Osteocyte (in vitro differentiated cells): Measurements from ENCODE around the gene MRPS18A. TPM values are rescaled to one million over a fixed set of nuclear protein-coding genes. Genes with fewer than 3 reads are reported as not detected.
"Not testable (repeated sequence)": the region's sequence is repeated elsewhere in the genome, so short reads cannot be mapped to it uniquely, and the experiment has no call there.

Experiments
- DNase-seq: peaks from one replicate; pipeline ENCODE4 v3.0.0; 2021; ENCODE audit warnings: mixed read lengths; ENCODE audit not compliant: unreplicated experiment; ENCODE audit errors: extremely low spot score
- H3K27ac Mint-ChIP-seq: one replicate; pipeline ENCODE4 v1.8.0; 2021; ENCODE audit warnings: mild to moderate bottlenecking, mixed read lengths; ENCODE audit not compliant: unreplicated experiment
- H3K27me3 Mint-ChIP-seq: one replicate; pipeline ENCODE4 v1.8.0; 2021; ENCODE audit warnings: mixed read lengths; ENCODE audit not compliant: unreplicated experiment
- H3K36me3 Mint-ChIP-seq: one replicate; pipeline ENCODE4 v1.8.0; 2021; ENCODE audit warnings: mixed read lengths; ENCODE audit not compliant: unreplicated experiment
- H3K4me1 Mint-ChIP-seq: one replicate; pipeline ENCODE4 v1.8.0; 2021; ENCODE audit warnings: mixed read lengths; ENCODE audit not compliant: unreplicated experiment
- H3K4me3 Mint-ChIP-seq: one replicate; pipeline ENCODE4 v1.8.0; 2021; ENCODE audit warnings: mild to moderate bottlenecking, moderate library complexity, mixed read lengths; ENCODE audit not compliant: unreplicated experiment
- H3K9me3 Mint-ChIP-seq: one replicate; pipeline ENCODE4 v1.8.0; 2021; ENCODE audit warnings: mixed read lengths; ENCODE audit not compliant: unreplicated experiment
- CTCF ChIP-seq: fragments of 200-600 bp; sonication (generic); IDR thresholded peaks from 2 replicates; pipeline ENCODE4 v1.5.0; 2021; ENCODE audit warnings: antibody characterized with exemption, mild to moderate bottlenecking, moderate library complexity
- total RNA-seq: library from RNA; stranded (reverse); gene quantifications from 2 replicates; pipeline ENCODE4 v1.2.1, GENCODE V29; 2021

MRPS18A gene
- total RNA-seq, 1 donor from 2014 or later: 37.3 TPM

GRCh38 chr6:43657221-43657802 is 30.3 kb downstream of the MRPS18A start:
- H3K4me1 Mint-ChIP-seq: no peaks in the 10 kb centered on the region
- peaks cover 2% of the 10 kb centered on the region for H3K36me3 Mint-ChIP-seq
- no peak for TF ChIP-seq CTCF
- DNase-seq: no peak
- H3K4me3 Mint-ChIP-seq: no peak overlapping the region
- H3K9me3 Mint-ChIP-seq: no peaks in the 10 kb centered on the region
- H3K27ac Mint-ChIP-seq: no peak overlapping the region
- no peaks in the 10 kb centered on the region for H3K27me3 Mint-ChIP-seq

GRCh38 chr6:43652822-43653221 is 34.8 kb downstream of the MRPS18A start:
- not testable (repeated sequence) for H3K27me3 Mint-ChIP-seq, H3K4me1 Mint-ChIP-seq, H3K9me3 Mint-ChIP-seq, H3K36me3 Mint-ChIP-seq, H3K27ac Mint-ChIP-seq, H3K4me3 Mint-ChIP-seq, DNase-seq

- Mint-ChIP-seq H3K36me3 (no peaks in the 10 kb centered on the region), H3K27me3 (no peaks in the 10 kb centered on the region), H3K4me1 (peaks cover 12% of the 10 kb centered on the region), H3K9me3 (no peaks in the 10 kb centered on the region), H3K27ac (no peak overlapping the region), H3K4me3 (no peak overlapping the region)
- DNase-seq: no peak
- no peak for TF ChIP-seq CTCF
These were observed 39.3 kb downstream of the MRPS18A start for GRCh38 chr6:43648248-43648647.

- Mint-ChIP-seq H3K9me3 (no peaks in the 10 kb centered on the region), H3K27me3 (no peaks in the 10 kb centered on the region), H3K36me3 (peaks cover 2% of the 10 kb centered on the region), H3K4me3 (no peak overlapping the region), H3K27ac (no peak overlapping the region), H3K4me1 (peaks cover 12% of the 10 kb centered on the region)
- DNase-seq: no peak
- TF ChIP-seq CTCF: no peak
These were observed 40.0 kb downstream of the MRPS18A start for GRCh38 chr6:43647613-43648012.

GRCh38 chr6:43645613-43645964 is 42.0 kb downstream of the MRPS18A start:
- no peak overlapping the region for H3K27ac Mint-ChIP-seq

More at GRCh38 chr6:43645613-43645964, 42.0 kb downstream of the MRPS18A start:
- Mint-ChIP-seq H3K36me3 (peaks cover 7% of the 10 kb centered on the region), H3K27me3 (no peaks in the 10 kb centered on the region), H3K4me1 (peaks cover 12% of the 10 kb centered on the region), H3K4me3 (peak overlapping the region; percentile 64), H3K9me3 (no peaks in the 10 kb centered on the region)
- TF ChIP-seq CTCF: no peak
- DNase-seq: no peak
